GM18867 (cell line): ENCODE data around the gene COPRS.
"Not testable (repeated sequence)": the region's sequence is repeated elsewhere in the genome, so short reads cannot be mapped to it uniquely, and the experiment has no call there.

Experiments used
- ATAC-seq: cut with Tn5 transposase; IDR thresholded peaks from one replicate; pipeline ENCODE4 v1.9.1; 2021; ENCODE audit warnings: mild to moderate bottlenecking, moderate library complexity; ENCODE audit not compliant: unreplicated experiment

COPRS gene

DNA sequence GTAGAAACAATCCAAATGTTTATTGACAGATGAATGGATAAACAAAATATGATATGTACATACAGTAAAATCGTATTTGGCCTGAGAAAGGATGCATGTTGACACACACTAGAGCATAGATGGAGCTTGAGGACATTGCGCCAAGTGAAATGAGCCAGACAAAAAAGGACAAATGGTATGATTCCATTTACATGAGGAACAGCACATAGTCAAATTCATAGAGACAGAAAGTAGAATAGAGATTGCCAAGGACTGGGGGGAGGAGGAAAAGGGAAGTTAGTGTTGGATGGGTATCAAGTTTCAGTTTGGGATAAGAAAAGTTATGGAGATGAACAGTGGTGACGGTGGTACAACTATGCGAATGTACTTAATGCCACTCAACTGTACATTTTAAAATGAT is 47.9 kb downstream of the COPRS start:
- ATAC-seq: no peak

DNA sequence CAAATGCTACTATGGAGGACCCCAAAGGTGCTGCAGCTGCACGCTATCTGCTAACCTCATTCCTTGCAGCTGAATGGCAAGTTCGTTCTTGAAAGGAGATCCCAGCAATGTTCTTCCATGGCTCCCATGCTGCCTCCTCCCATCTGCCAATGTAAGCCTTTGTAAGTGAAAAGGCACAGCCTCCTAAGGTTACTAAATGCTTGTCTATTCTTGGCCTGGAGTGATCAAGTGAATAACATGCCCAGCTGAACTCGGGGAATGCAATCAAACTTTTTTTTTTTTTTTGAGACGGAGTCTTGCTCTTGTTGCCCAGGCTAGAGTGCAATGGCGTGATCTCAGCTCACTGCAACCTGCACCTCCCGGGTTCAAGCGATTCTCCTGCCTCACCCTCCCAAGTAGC is 49.2 kb downstream of the COPRS start:
- not testable (repeated sequence) for ATAC-seq

DNA sequence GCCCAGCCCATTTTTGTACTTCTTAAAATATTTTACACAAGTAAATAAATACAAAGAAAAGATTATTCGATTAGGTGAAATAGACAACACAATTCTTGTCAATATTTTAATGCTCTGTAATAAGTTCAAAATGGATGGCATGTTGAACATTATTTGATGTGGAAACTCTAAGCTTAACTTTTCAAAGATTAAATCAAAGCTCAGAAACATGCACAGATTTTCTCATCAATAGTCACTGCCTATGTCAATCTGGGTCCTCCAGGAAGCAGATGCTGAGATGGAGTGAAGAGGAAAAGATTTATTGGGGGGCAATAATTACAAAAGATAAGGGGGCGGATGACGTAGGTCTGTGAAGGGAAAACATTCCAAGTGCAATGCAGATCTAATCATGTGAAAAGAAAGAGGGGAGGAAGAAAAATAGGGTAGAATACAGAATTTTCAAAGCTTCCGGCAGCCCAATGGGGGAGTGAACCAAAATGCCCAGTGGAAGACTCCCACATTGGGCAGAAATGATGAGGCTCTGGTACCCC is 50.5 kb downstream of the COPRS start:
- ATAC-seq: no peak

DNA sequence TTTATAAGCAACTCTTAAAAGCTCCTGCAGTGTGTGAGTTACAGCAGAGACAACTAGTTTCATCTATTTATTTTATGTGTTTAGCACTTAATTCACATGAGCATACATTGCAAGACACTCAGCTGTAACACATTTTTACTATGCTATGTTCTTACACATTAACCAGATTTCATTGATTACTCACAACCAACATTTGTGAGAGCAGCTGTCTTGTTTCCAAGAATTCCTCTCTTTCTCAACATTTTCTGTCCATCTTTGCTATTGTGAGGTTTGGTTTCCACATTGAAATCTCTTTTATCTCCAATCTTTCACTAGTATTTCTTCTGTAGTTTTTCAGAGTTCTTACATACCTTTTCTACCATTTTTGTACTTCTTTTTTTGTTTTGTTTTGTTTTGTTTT is 51.2 kb downstream of the COPRS start:
- ATAC-seq: no peak

DNA sequence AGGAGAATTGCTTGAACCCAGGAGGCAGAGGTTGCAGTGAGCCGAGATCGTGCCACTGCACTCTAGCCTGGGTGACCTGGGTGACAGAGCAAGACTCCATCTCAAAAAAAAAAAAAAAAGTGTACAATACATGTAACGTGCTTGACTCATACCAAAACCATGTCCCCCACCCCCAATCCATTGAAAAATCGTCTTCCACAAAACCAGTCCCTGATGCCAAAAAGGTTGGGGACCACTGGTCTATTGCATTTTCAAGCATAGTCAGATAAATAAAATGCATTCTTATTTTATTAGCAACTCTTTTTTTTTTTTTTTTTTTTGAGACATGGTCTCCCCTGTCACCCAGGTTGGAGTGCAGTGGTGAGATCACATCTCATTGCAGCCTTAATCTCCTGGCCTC is 52.1 kb downstream of the COPRS start:
- ATAC-seq: no peak

DNA sequence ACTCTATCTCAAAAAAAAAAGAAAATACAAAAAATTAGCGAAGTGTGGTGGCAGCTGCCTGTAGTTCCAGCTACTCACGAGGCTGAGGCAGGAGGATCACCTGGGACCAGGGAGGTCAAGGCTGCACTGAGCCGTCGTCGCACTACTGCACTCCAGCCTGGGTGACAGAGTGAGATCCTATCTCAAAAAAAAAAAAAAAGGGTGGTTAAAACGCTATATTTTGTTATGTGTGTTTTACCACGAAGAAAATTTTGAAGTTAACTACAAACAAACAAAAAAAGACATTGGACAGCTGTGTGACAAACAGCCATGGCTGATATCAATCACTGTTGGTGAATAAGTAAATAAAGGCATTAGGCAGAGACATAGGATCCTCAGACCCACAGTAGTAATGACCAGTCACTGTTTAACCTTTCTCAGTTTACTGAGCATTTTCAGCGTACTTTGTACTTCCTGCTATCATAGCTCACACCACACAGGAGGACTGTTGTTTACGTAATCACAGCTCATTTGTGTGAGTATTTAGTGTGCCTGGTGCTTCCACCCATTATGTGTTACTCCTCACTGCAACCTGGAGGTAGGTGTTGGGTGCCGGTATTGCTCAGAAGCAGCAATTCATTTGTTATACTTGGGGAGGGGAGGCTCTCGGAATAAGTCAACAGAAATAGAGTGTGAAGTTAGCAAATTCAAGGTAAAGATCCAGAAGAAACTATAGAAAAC is 55.4 kb downstream of the COPRS start:
- ATAC-seq: no peak

DNA sequence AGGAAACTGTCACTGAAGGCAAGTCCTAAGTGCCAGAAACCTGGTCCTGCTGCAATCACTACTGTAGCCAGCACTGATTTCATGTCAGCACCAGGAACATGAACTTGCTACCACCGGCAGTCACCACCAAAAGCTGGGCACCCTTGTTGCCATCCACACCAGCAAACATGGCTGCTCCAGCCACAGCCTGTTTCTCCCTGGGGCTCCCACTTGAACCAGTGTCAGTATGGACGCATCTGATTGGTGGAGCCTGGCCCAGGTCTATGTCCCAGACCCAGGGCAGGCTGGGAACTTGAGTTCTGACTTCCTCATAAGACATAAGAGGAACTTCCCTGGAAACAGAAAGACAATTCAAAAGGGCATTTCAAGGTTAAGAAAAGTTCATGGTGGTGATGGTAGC is 56.5 kb downstream of the COPRS start:
- ATAC-seq: no peak
